GM13977 (cell line): ENCODE measurements around the gene VLDLR.

Experiments
- DNase-seq: peaks from one replicate; pipeline ENCODE4 v3.0.0; 2012; ENCODE audit warnings: low spot score
- CTCF ChIP-seq: IDR thresholded peaks from 2 replicates; pipeline ENCODE4 v1.5.1; 2012; ENCODE audit warnings: mild to moderate bottlenecking, control low read depth; ENCODE audit not compliant: insufficient read depth; ENCODE audit errors: extremely low read depth, missing control alignments
- in situ Hi-C: fragments of 300-500 bp; cut with MboI; formaldehyde crosslinking; loops from one replicate; pipeline ENCODE4 v1.12.0; 2022; ENCODE audit warnings: low sequenced_read_pairs, low pct_unique_long_range_greater_than_20kb, mixed read lengths, inconsistent platforms; ENCODE audit not compliant: unreplicated experiment

VLDLR gene

GRCh38 chr9:2625427-2625826 is 3.8 kb downstream of the VLDLR start:
- no peak for TF ChIP-seq CTCF
- no peak for DNase-seq
- in situ Hi-C loops: no loop called here

DNA sequence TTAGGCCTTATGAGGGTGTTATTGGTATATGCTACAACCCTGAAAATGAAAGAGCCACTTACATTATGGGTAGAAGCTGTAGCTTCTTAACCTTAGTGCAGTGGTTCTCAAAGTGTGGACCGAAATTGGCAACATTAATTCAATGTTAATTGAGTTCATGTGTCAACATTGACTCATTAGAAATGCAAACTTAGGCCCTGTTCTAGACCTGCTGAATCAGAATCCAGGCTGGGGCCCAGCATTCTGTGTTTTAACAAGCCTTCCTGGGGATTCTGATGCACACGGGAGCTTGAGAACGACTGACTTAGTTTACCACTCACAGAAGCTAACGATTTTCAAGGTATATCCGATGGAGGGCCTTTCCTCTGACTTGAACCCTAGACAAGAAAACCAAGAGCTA is 7.3 kb downstream of the VLDLR start:
- DNase-seq: no peak
- TF ChIP-seq CTCF: no peak
- in situ Hi-C loops: no loop called here

GRCh38 chr9:2630158-2630557 is 8.6 kb downstream of the VLDLR start:
- no peak for DNase-seq
- in situ Hi-C loops: no loop called here
- no peak for TF ChIP-seq CTCF

DNA sequence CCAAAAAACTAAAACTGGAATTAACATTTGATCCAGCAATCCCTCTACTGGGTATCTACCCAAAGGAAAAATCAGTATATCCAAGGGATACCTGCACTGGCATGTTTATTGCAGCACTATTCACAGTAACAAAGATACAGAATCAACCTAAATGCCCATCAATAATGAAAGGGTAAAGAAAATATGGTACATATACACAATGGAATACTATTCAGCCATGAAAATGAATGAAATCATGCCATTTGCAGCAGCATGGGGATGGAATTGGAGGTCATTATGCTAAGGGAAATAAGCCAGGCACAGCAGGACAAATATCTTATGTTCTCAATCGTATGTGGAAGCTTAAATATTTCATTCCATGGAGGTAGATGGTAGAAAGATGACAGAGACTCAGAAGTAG is 9.7 kb downstream of the VLDLR start:
- no peak for DNase-seq
- in situ Hi-C loops: no loop called here
- TF ChIP-seq CTCF: no peak

- DNase-seq: no peak
- in situ Hi-C loops: no loop called here
- no peak for TF ChIP-seq CTCF
Observed at GRCh38 chr9:2634153-2634552, 12.6 kb downstream of the VLDLR start.

GRCh38 chr9:2634818-2635217 is 13.2 kb downstream of the VLDLR start:
- no peak for TF ChIP-seq CTCF
- no peak for DNase-seq
- in situ Hi-C loops: no loop called here

GRCh38 chr9:2635922-2636321 is 14.3 kb downstream of the VLDLR start:
- in situ Hi-C loops: no loop called here
- DNase-seq: no peak
- no peak for TF ChIP-seq CTCF
